ENCODE measurements around the gene CSRP3.

CSRP3 gene

GRCh38 chr11:19225123-19225522 is 23.3 kb upstream of the CSRP3 start:
- no peak for DNase-seq

GRCh38 chr11:19220903-19221724 is 19.3 kb upstream of the CSRP3 start:
- no peak for DNase-seq

GRCh38 chr11:19218786-19219460 is 17.1 kb upstream of the CSRP3 start:
- DNase-seq: no peak

- no peak for DNase-seq
Measured at GRCh38 chr11:19218216-19218615, 16.4 kb upstream of the CSRP3 start.

GRCh38 chr11:19216709-19217374 is 15.1 kb upstream of the CSRP3 start:
- no peak for DNase-seq

- no peak for DNase-seq
Measured at GRCh38 chr11:19216021-19216420, 14.2 kb upstream of the CSRP3 start.

- no peak for DNase-seq
Measured at GRCh38 chr11:19209617-19210370, 8.0 kb upstream of the CSRP3 start.

- DNase-seq: no peak
Measured at GRCh38 chr11:19208959-19209546, 7.3 kb upstream of the CSRP3 start.

GRCh38 chr11:19208181-19208580 is 6.4 kb upstream of the CSRP3 start:
- no peak for DNase-seq

- DNase-seq: no peak
Measured at GRCh38 chr11:19204836-19205235, 3.1 kb upstream of the CSRP3 start.

GRCh38 chr11:19200410-19201201 is 1.2 kb downstream of the CSRP3 start:
- no peak for DNase-seq

GRCh38 chr11:19199771-19200170 is 2.0 kb downstream of the CSRP3 start:
- DNase-seq: no peak

- DNase-seq: no peak
Measured at GRCh38 chr11:19199048-19199447, 2.7 kb downstream of the CSRP3 start.

GRCh38 chr11:19196432-19196831 is 5.4 kb downstream of the CSRP3 start:
- DNase-seq: no peak

- no peak for DNase-seq
Measured at GRCh38 chr11:19194620-19195308, 7.0 kb downstream of the CSRP3 start.

GRCh38 chr11:19193916-19194315 is 7.9 kb downstream of the CSRP3 start:
- DNase-seq: no peak

GRCh38 chr11:19191530-19192169 is 10.1 kb downstream of the CSRP3 start:
- no peak for DNase-seq

GRCh38 chr11:19187833-19188258 is 13.9 kb downstream of the CSRP3 start:
- DNase-seq: no peak

- no peak for DNase-seq
Measured at GRCh38 chr11:19187114-19187832, 14.5 kb downstream of the CSRP3 start.

GRCh38 chr11:19185516-19186052 is 16.2 kb downstream of the CSRP3 start:
- DNase-seq: no peak

All from CD4-positive, alpha-beta T cell treated with Interleukin-15 for 1 hour (primary cell).